NAMALWA (cell line): Measurements from ENCODE around the gene AKR1B1.

ENCODE experiments used
- DNase-seq: peaks from one replicate; pipeline ENCODE4 v3.0.0-alpha.2; 2015; ENCODE audit warnings: low spot score

AKR1B1 gene

DNA sequence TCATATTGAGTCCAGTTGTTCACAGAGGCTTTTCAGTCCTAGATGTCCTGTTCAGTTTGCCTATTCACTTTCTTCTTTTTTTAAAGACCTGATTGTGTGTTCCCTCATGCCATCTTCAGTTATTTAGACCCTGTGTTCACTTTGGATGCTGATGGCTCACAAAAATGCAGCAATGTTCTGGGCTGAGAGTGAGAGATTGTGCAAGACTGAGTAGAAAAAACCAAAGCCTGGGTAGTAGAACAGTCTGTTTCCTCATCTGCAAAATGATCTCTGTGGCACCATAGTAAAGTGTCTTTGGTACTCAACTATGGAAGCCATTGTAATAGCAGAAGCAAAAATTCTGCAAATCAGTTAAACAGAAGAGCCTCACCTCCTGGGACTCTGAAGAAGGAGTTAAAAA is 43.2 kb downstream of the AKR1B1 start:
- no peak for DNase-seq

DNA sequence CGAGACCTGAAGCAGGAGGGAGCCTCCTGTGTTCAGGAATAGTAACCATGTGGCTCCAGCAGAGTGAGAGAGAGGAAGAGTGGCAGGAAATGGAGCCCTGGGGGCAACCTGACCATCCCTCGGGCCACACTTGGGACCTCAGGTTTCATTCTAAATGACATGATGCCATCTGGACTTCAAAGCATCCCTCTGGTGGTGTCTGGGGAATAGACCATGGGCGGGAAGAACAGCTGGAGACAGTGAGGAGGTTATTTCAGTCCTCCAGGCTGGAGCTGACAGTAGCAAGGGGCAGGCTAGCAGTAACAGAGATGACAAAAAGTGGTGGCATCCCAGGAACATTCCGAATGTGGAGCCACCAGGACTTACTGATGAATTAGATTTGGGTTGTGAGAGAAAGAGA is 44.8 kb downstream of the AKR1B1 start:
- DNase-seq = no peak

DNA sequence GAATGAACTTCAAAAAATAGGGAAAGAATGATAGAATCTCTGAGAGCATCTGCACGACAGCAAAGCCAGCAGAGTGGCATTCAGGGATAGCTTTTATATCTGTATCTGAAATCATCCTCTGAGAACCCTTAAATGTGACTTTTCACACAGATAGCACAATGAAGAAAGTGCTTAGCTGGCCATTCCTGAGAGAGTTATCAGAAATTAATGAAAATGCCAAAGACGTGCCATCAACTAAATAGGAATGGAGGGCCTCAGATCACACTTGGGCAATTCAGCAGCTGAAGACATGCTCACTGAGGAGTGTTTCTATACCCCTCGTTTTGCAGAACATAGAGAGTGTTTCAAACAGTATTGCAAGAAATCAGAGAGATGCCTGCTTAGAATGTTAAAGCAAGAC is 51.6 kb downstream of the AKR1B1 start:
- DNase-seq = no peak

DNA sequence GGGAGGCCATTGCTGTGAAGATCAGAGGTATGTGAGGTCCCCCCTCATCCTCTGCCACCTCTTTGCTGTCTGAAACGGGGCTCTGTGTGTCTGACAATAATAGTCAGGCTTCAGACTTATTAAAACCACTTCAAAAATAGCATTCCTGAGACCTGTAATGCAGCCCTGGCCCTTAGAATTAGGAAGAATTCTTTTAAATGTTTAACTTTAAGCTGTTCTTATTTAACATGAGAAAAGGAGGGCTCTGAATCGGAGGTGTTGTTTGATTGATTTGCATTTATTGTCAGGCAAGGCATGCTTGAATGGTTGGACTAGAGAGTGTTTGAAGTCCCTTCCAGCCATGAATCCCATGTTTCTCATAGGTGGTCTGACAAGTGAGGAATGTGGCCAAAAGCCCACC is 52.5 kb downstream of the AKR1B1 start:
- no peak for DNase-seq

DNA sequence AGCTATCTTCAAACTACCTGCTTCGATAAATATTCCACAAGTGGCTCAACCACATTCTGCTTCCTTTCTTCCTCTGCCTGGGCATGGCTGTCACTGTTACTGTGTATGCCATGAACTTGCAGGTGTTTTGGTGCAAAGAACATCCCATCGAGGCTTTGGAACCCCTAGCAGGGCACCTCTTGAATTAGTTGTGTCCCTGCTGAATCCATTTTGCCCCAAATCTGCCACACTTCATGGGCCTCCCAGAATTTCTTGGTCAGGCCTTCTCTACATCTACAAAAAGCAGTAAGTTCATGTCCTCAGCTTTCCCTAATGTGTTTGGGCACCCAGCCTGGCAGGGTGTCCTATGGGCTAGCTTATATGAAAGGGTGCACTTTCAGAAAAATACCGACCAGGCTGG is 53.6 kb downstream of the AKR1B1 start:
- DNase-seq = no peak

DNA sequence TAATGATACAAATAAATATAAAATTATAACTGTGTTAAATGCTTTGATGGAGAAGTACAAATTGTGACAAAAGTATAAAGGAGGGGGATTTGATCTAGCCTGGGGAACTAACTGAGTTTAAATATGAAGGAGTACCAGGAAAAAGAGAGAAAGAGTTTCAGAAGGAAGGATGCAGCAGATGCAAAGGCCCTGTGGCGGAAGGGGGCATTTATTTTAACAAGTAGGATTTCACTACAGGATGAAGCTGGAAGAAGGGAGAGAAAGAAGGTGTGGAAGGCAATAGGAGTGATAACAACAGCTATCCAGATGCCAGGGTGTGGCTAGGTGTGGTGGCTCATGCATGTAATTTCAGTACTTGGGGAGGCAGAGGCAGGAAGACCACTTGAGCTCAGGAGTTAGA is 55.8 kb downstream of the AKR1B1 start:
- no peak for DNase-seq

DNA sequence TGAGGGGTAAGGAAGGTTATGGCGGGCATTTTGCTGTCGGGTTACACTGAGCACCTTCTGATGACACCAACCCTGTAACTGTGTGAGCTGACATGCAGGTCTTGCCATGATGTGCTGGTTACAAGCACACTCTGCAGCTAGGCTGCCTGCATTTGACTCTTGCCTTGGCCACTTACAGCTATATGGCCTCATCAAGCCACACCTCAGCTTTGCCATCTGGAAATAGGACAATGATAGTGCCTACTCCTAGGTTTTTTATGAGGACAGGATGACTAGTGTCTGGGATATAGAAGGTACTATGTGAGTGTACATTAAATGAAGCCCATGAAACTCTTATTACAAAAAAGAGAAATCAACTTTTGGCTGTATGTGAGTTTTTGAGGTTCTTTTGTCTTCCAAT is 58.0 kb downstream of the AKR1B1 start:
- no peak for DNase-seq

DNA sequence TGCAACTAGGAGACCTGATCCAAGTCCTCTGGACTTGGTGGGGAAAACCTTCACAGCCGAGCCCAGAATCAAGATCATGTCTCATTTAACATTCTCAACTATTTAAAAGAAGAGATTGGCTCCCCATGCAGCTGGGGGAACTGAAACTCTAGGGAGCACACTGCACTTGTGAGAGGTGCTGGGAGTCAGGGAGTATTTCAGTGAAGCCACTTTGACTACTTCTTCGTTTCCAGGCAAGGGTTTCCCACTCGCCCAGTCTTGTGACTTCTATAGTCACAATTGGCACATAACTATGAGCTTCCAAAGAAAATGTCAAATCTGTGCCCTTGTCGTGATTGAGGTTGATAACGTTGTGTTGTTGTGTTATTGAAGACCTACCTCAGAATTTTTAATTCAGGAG is 62.9 kb downstream of the AKR1B1 start:
- DNase-seq = no peak

DNA sequence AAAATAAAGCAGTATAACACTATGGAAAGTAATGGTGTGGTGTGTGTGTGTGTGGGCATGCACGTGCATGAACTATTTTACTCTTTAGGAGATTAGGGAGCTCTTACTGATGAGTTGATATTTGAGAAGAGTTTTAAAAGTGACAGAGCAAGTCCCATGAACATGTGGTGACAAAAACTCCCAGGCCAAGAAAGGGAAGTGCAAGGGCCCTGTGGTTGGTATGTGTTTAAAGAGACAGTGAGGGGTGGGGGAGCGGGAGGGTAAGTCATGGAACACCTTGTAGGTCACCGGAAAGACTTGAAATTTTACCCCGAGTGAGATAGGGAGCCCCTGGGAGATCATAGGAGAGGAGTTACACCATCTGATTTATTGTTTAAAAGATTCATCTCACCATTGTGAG is 63.3 kb downstream of the AKR1B1 start:
- no peak for DNase-seq

DNA sequence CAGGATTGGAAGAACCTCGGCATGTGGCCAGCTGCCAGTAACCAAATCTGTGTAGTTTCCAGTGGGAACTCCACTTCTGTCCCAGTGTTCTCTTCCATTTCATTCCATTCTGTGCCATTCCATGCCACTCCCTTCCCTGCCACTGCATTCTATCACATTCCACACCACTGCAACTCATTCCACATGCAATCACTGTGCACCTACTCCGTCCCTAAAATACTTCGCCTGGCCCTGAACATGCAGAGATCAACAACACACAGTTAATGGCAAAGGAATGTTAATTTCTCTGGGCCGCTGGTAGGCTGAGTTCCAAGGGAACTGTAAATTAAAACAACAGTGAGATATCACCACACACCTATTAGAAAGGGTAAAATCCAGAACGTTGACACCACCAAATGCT is 64.8 kb downstream of the AKR1B1 start:
- DNase-seq = no peak
